Spleen (tissue), 11 donors: ENCODE data around the gene SP6. TPM values are rescaled to one million over a fixed set of nuclear protein-coding genes. Genes with fewer than 3 reads are reported as not detected.

ENCODE experiments used
- DNase-seq: peaks from one replicate; pipeline ENCODE4 v3.0.0-alpha.2; 2020
- H3K27ac ChIP-seq, 8 donors: fragments of 200-600 bp; sonication (generic) in 7 of 8; 1 replicate in 4 of 8; 2 replicates in 4 of 8; pipeline versions ENCODE4 v1.5.0 to v1.8.0; 2016 to 2021; ENCODE audit warnings: inconsistent platforms in 4 of 8, mild to moderate bottlenecking in 4 of 8, moderate library complexity in 1 of 8
- H3K27me3 ChIP-seq, 7 donors: fragments of 200-600 bp; sonication (generic) in 6 of 7; replicated peaks in 1 of 7; 1 replicate in 4 of 7; 2 replicates in 3 of 7; pipeline versions ENCODE4 v1.5.0 to v1.8.0; 2016 to 2021; ENCODE audit warnings: inconsistent platforms in 3 of 7, mild to moderate bottlenecking in 1 of 7
- H3K36me3 ChIP-seq, 6 donors: fragments of 200-600 bp; sonication (generic) in 5 of 6; 1 replicate in 4 of 6; 2 replicates in 2 of 6; pipeline versions ENCODE4 v1.5.0 to v1.8.0; 2016 to 2021; ENCODE audit warnings: inconsistent platforms in 2 of 6
- H3K4me1 ChIP-seq, 6 donors: fragments of 200-600 bp; sonication (generic) in 5 of 6; 1 replicate in 3 of 6; 2 replicates in 3 of 6; pipeline versions ENCODE4 v1.5.0 to v1.8.0; 2016 to 2021; ENCODE audit warnings: inconsistent platforms in 3 of 6
- H3K4me3 ChIP-seq, 8 donors: fragments of 200-600 bp; sonication (generic) in 7 of 8; 1 replicate in 4 of 8; 2 replicates in 4 of 8; pipeline versions ENCODE4 v1.5.0 to v1.8.0; 2016 to 2021; ENCODE audit warnings: inconsistent platforms in 4 of 8, mild to moderate bottlenecking in 4 of 8, moderate library complexity in 2 of 8
- H3K9me3 ChIP-seq, 8 donors: fragments of 200-600 bp; sonication (generic) in 7 of 8; 1 replicate in 4 of 8; 2 replicates in 4 of 8; pipeline versions ENCODE4 v1.5.0 to v1.8.0; 2016 to 2021; ENCODE audit warnings: inconsistent platforms in 4 of 8
- CTCF ChIP-seq, 11 experiments: fragments of 200-600 bp in 7 of 11; fragments of 450-650 bp in 4 of 11; sonication (generic) in 4 of 11; IDR thresholded peaks in 8 of 11; conservative IDR thresholded peaks in 3 of 11; 1 replicate in 7 of 11; 2 replicates in 4 of 11; pipeline versions ENCODE4 v1.4.0 to v1.8.0; 2016 to 2021; ENCODE audit warnings: antibody characterized with exemption in 11 of 11, inconsistent platforms in 4 of 11, mild to moderate bottlenecking in 1 of 11
- POLR2A ChIP-seq, 3 donors: fragments of 450-650 bp; IDR thresholded peaks; one replicate each; pipeline ENCODE4 v1.5.1; 2017; ENCODE audit warnings: antibody characterized with exemption in 3 of 3, mild to moderate bottlenecking in 1 of 3
- POLR2AphosphoS5 ChIP-seq, 3 donors: sonication (generic); formaldehyde crosslinking; IDR thresholded peaks; one replicate each; pipeline ENCODE4 v1.5.1; 2017; ENCODE audit warnings: antibody characterized with exemption in 3 of 3
- WGBS, 5 donors: extraction: QIAGEN DNeasy Blood & Tissue Kit in 3 of 5; methylation state at CpG; one replicate each; pipeline versions ENCODE4 v1.1.5 to v1.1.7; 2013 to 2018; 5-methylcytosine and 5-hydroxymethylcytosine counted together
- intact Hi-C: fragments of 100-400 bp; cut with DNase I; formaldehyde crosslinking; loops from one replicate; pipeline ENCODE4 v1.15.0; 2023; ENCODE audit warnings: low total_unique reads
- polyA plus RNA-seq, 3 donors: library from polyadenylated mRNA; stranded (reverse); fragments of 200-250 nt; gene quantifications; one replicate each; pipeline ENCODE4 v1.2.1, GENCODE V29; 2013
- total RNA-seq, 7 donors: library from RNA; depleted of rRNA in 3 of 7; stranded (reverse); fragments of >200 nt in 3 of 7; fragmentation: NEBNext Ultra II Directional in 4 of 7; extraction: Animal tissue kit (Norgen Biotek cat#: 25700) in 4 of 7; gene quantifications; one replicate each; pipeline versions ENCODE4 v1.1.0 to v1.2.1, GENCODE V29; 2016 to 2021
- donor health status: healthy with polysubstance abuse.
- donor health status: DM: no; HTN: no; CAD: no; lungs with moderate emphysema.
- donor health status: DM: no; HTN: no; CAD: no.
- donor health status: Bipolar disorder and iron deficiency.
- donor health status: healthy.
- donor health status: DM: no; HTN: no; CAD: no.
- donor health status: DM: yes; HTN: yes; CAD: no.

Gene SP6
- total and polyA plus RNA-seq, 10 donors = 0.11 to 3.0 (median 1.1) TPM

GRCh38 chr17:47839071-47839470, 11.9 kb downstream of the SP6 start:
- Histone ChIP-seq H3K4me3 (no peak overlapping the region), H3K4me1 (peaks cover 21 to 94% (median 63%) of the 10 kb centered on the region in 6 donors), H3K27ac (peak overlapping the region in 1 of 8 donors; percentile 85), H3K36me3 (peaks cover 0 to 42% (median 15%) of the 10 kb centered on the region in 6 donors), H3K9me3 (no peaks in the 10 kb centered on the region), H3K27me3 (peaks cover 0 to 5% (median 0%) of the 10 kb centered on the region in 7 donors)
- WGBS, 5 donors = 84 to 95% (median 85%) methylated on average over 4 to 5 of the region's 5 CpGs
- no peak for DNase-seq
- intact Hi-C loops = no loop called here
- TF ChIP-seq POLR2A (IDR thresholded peaks at IDR 0.05) (no peak), POLR2AphosphoS5 (IDR thresholded peaks at IDR 0.05) (no peak), CTCF (IDR thresholded peaks at IDR 0.05 in 8 of 11, conservative IDR thresholded peaks at IDR 0.05 in 3 of 11) (no peak)

DNA sequence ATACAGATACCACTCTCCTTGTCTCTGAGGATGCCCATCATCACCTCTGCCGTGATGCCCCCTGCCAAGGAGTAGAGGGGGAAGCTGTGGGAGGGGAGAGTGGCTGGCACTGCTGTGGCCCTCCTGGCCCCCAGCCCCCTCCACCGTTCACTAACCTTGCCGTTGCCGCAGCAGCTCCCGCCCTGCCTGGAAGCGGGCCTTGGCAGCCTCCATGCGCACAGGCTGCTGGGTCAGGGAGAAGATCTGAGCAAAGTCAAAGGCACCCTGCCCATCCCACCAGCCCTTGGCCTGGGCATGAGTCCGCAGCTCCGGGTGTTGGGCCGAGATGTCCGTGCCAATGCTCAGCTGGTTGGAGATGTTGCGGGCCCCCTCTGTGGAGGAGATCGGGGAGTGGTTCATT, 12.3 kb downstream of the SP6 start:
- H3K4me1 ChIP-seq = peaks cover 21 to 98% (median 67%) of the 10 kb centered on the region in 6 donors
- no peak for DNase-seq
- 91 to 97% (median 95%) methylated on average over 7 to 13 of the region's 13 CpGs for WGBS, 5 donors
- H3K4me3 ChIP-seq = no peak overlapping the region
- TF ChIP-seq CTCF (IDR thresholded peaks at IDR 0.05 in 8 of 11, conservative IDR thresholded peaks at IDR 0.05 in 3 of 11) (no peak), POLR2AphosphoS5 (IDR thresholded peaks at IDR 0.05) (no peak), POLR2A (IDR thresholded peaks at IDR 0.05) (no peak)
- H3K27me3 ChIP-seq = peaks cover 0 to under 1% (median 0%) of the 10 kb centered on the region in 7 donors
- H3K9me3 ChIP-seq = no peaks in the 10 kb centered on the region
- H3K36me3 ChIP-seq = peaks cover 0 to 42% (median 15%) of the 10 kb centered on the region in 6 donors
- H3K27ac ChIP-seq = peak overlapping the region in 5 of 8 donors; percentile 68 to 85 (median 79)
- intact Hi-C loops = no loop called here

- no peak for DNase-seq
Observed at GRCh38 chr17:47837401-47838039, 13.4 kb downstream of the SP6 start.

DNA sequence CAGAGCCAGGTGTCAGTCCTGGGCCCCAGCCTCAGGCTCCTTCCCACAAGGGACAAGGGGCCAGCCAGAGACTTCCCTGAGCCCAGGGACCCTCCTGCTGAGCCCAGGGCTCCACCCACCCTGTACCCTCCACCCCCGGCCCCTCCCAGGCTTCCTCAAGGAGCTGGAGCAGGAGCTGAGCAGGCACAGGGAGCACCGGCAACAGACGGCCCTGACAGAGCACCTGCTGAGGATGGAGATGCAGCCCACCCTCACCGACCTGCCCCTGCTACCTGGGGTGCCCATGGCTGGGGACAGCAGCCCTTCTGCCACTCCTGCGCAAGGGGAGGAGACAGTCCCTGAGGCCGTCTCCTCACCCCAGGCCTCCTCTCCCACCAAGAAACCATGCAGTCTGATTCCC, 14.4 kb downstream of the SP6 start:
- intact Hi-C loops = no loop called here
- H3K27ac ChIP-seq = peak overlapping the region; percentile 57 to 85 (median 74)
- DNase-seq = no peak

More at GRCh38 chr17:47837401-47838039, 13.4 kb downstream of the SP6 start:
- WGBS, 5 donors = 72 to 81% (median 77%) methylated on average over 9 to 13 of the region's 13 CpGs
- Histone ChIP-seq H3K4me1 (peaks cover 21 to 96% (median 67%) of the 10 kb centered on the region in 6 donors), H3K9me3 (no peaks in the 10 kb centered on the region), H3K27ac (peak overlapping the region; percentile 57 to 85 (median 74)), H3K4me3 (no peak overlapping the region), H3K36me3 (peaks cover 0 to 42% (median 15%) of the 10 kb centered on the region in 6 donors), H3K27me3 (no peaks in the 10 kb centered on the region)
- intact Hi-C loops = no loop called here
- TF ChIP-seq POLR2AphosphoS5 (IDR thresholded peaks at IDR 0.05) = peak in 2 of 3 donors; percentile 59 to 61
- TF ChIP-seq POLR2A (IDR thresholded peaks at IDR 0.05) = no peak

More for the DNA sequence above, 14.4 kb downstream of the SP6 start:
- Histone ChIP-seq H3K9me3 (no peaks in the 10 kb centered on the region), H3K4me1 (peaks cover 20 to 96% (median 70%) of the 10 kb centered on the region in 6 donors), H3K36me3 (peaks cover 0 to 42% (median 15%) of the 10 kb centered on the region in 6 donors), H3K27me3 (no peaks in the 10 kb centered on the region), H3K4me3 (no peak overlapping the region)
- no peak for TF ChIP-seq POLR2AphosphoS5 (IDR thresholded peaks at IDR 0.05)
- TF ChIP-seq POLR2A (IDR thresholded peaks at IDR 0.05) = no peak
- TF ChIP-seq CTCF (IDR thresholded peaks at IDR 0.05 in 8 of 11, conservative IDR thresholded peaks at IDR 0.05 in 3 of 11) = no peak
- 80 to 100% (median 90%) methylated on average over 2 to 6 of the region's 6 CpGs for WGBS, 5 donors
